ENCODE results near the gene HARBI1.

HARBI1 gene

GRCh38 chr11:46633291-46634217, 16.5 kb upstream of the HARBI1 start:
- no peak for DNase-seq (ENCODE audit: low read depth in 3 of 3)

- no peak for DNase-seq (ENCODE audit: low read depth in 3 of 3)
Observed at GRCh38 chr11:46632502-46632901, 15.5 kb upstream of the HARBI1 start.

GRCh38 chr11:46631676-46632075, 14.6 kb upstream of the HARBI1 start:
- DNase-seq (ENCODE audit: low read depth in 3 of 3) = no peak

GRCh38 chr11:46630237-46630636, 13.2 kb upstream of the HARBI1 start:
- DNase-seq (ENCODE audit: low read depth in 3 of 3) = no peak

- no peak for DNase-seq (ENCODE audit: low read depth in 3 of 3)
Observed at GRCh38 chr11:46628961-46629360, 11.9 kb upstream of the HARBI1 start.

- DNase-seq (ENCODE audit: low read depth in 3 of 3) = no peak
Observed at GRCh38 chr11:46625406-46625805, 8.4 kb upstream of the HARBI1 start.

- no peak for DNase-seq (ENCODE audit: low read depth in 3 of 3)
Observed at GRCh38 chr11:46618837-46619236, 1.8 kb upstream of the HARBI1 start.

- DNase-seq (ENCODE audit: low read depth in 3 of 3) = no peak
Observed at GRCh38 chr11:46617972-46618314, 916 bp upstream of the HARBI1 start.

GRCh38 chr11:46616551-46617133, 385 bp downstream of the HARBI1 start:
- no peak for DNase-seq (ENCODE audit: low read depth in 3 of 3)

GRCh38 chr11:46615756-46616155, 1.3 kb downstream of the HARBI1 start:
- no peak for DNase-seq (ENCODE audit: low read depth in 3 of 3)

- DNase-seq (ENCODE audit: low read depth in 3 of 3) = no peak
Observed at GRCh38 chr11:46612326-46612725, 4.7 kb downstream of the HARBI1 start.

- DNase-seq (ENCODE audit: low read depth in 3 of 3) = no peak
Observed at GRCh38 chr11:46611526-46612304, 5.3 kb downstream of the HARBI1 start.

GRCh38 chr11:46609386-46609785, 7.6 kb downstream of the HARBI1 start:
- DNase-seq (ENCODE audit: low read depth in 3 of 3) = no peak

GRCh38 chr11:46607516-46607915, 9.5 kb downstream of the HARBI1 start:
- DNase-seq (ENCODE audit: low read depth in 3 of 3) = no peak

GRCh38 chr11:46604796-46605195, 12.2 kb downstream of the HARBI1 start:
- DNase-seq (ENCODE audit: low read depth in 3 of 3) = no peak

- no peak for DNase-seq (ENCODE audit: low read depth in 3 of 3)
Observed at GRCh38 chr11:46603704-46604308, 13.2 kb downstream of the HARBI1 start.

GRCh38 chr11:46601129-46601528, 15.9 kb downstream of the HARBI1 start:
- no peak for DNase-seq (ENCODE audit: low read depth in 3 of 3)

- no peak for DNase-seq (ENCODE audit: low read depth in 3 of 3)
Observed at GRCh38 chr11:46600194-46600960, 16.6 kb downstream of the HARBI1 start.

GRCh38 chr11:46599340-46600193, 17.5 kb downstream of the HARBI1 start:
- DNase-seq (ENCODE audit: low read depth in 3 of 3) = no peak

- DNase-seq (ENCODE audit: low read depth in 3 of 3) = no peak
Observed at GRCh38 chr11:46597609-46598219, 19.3 kb downstream of the HARBI1 start.
